K562 (cell line): ENCODE measurements around the gene GABRB1. TPM values are rescaled to one million over a fixed set of nuclear protein-coding genes. Genes with fewer than 3 reads are reported as not detected.

Source experiments
- ATAC-seq: fragments of 200-7000 bp; cut with Tn5 transposase; 3 replicates; pipeline ENCODE4 v1.9.1; 2020; ENCODE audit warnings: moderate library complexity
- BruUV-seq: library from RNA; stranded (reverse); fragments of 400-500 nt; replicated peaks from 2 replicates; lab custom pipeline; 2021; lab: Mats Ljungman, UMichigan
- CTCF ChIA-PET: fragments of 300-600 bp; formaldehyde crosslinking; extraction: SDS; loops from one replicate; lab custom pipeline; 2021; ENCODE audit warnings: low intra/inter-chr PET ratio; lab: Yijun Ruan, JAX
- POLR2A ChIA-PET: fragments of 300-600, 350-650 bp; sonication (Branson Sonifier 250); formaldehyde crosslinking; extraction: SDS; loops from one replicate; lab custom pipeline; 2021; ENCODE audit warnings: antibody characterized with exemption, inconsistent platforms; lab: Yijun Ruan, JAX
- DNase-seq, 4 experiments: peaks; one replicate each; pipeline versions ENCODE4 v3.0.0 to v3.0.0-alpha.2; 2011 to 2018; ENCODE audit warnings: low spot score in 3 of 4, mixed read lengths in 3 of 4; ENCODE audit errors: extremely low read depth in 1 of 4
- FAIRE-seq: peaks from 2 replicates; lab custom pipeline; 2011; peaks lifted over from hg19 to GRCh38; lab: Jason Lieb, UNC
- H2AFZ ChIP-seq: 2 replicates; pipeline ENCODE4 v1.6.0; 2011; ENCODE audit warnings: low read depth, low read length, control low read depth, inconsistent platforms
- H3K27ac ChIP-seq: fragments of 200-600 bp; 3 replicates; pipeline ENCODE4 v1.8.0; 2011; ENCODE audit warnings: low read depth, mild to moderate bottlenecking, control low read depth, inconsistent platforms, low read length, moderate library complexity, mixed read lengths; ENCODE audit errors: extremely low read depth
- H3K27me3 ChIP-seq, 2 experiments: fragments of 300-600 bp in 1 of 2; 2 replicates in 1 of 2; 3 replicates in 1 of 2; pipeline versions ENCODE4 v1.6.0 to v1.8.0; 2011; ENCODE audit warnings: inconsistent platforms in 2 of 2, low read length in 2 of 2, mild to moderate bottlenecking in 1 of 2, mixed read lengths in 1 of 2, moderate library complexity in 1 of 2; ENCODE audit not compliant: control insufficient read depth in 2 of 2, insufficient read depth in 2 of 2
- H3K36me3 ChIP-seq: fragments of 300-600 bp; 3 replicates; pipeline ENCODE4 v1.8.0; 2011; ENCODE audit warnings: mild to moderate bottlenecking, low read length, inconsistent platforms; ENCODE audit not compliant: control insufficient read depth, insufficient read depth
- H3K4me1 ChIP-seq, 2 experiments: fragments of 200-600 bp in 1 of 2; replicated peaks in 1 of 2; 2 replicates in 1 of 2; 3 replicates in 1 of 2; pipeline versions ENCODE4 v1.5.1 to v1.8.0; 2011; ENCODE audit warnings: inconsistent platforms in 2 of 2, low read length in 2 of 2, mild to moderate bottlenecking in 1 of 2, mixed read lengths in 1 of 2, moderate library complexity in 1 of 2; ENCODE audit not compliant: control insufficient read depth in 2 of 2, insufficient read depth in 2 of 2
- H3K4me2 ChIP-seq: 2 replicates; pipeline ENCODE4 v1.6.1; 2011; ENCODE audit warnings: low read length, control low read depth, inconsistent platforms, mixed read lengths; ENCODE audit not compliant: insufficient read depth
- H3K4me3 ChIP-seq: fragments of 200-600 bp; sonication (generic), shearing (Covaris generic); 2 replicates; pipeline ENCODE4 v1.5.1; 2016; ENCODE audit warnings: control low read depth, inconsistent platforms
- H3K79me2 ChIP-seq: fragments of 200-600 bp; 3 replicates; pipeline ENCODE4 v1.8.0; 2011; ENCODE audit warnings: low read length, inconsistent platforms; ENCODE audit not compliant: control insufficient read depth, insufficient read depth
- H3K9ac ChIP-seq, 2 experiments: 2 replicates each; pipeline versions ENCODE4 v1.6.0 to v1.6.1; 2011; ENCODE audit warnings: low read depth in 2 of 2, low read length in 2 of 2, control low read depth in 1 of 2, inconsistent platforms in 1 of 2, mild to moderate bottlenecking in 1 of 2, mixed read lengths in 1 of 2; ENCODE audit not compliant: insufficient read depth in 1 of 2
- H3K9me1 ChIP-seq: one replicate; pipeline ENCODE4 v1.6.0; 2011; ENCODE audit warnings: inconsistent platforms, mild to moderate bottlenecking, low read length, moderate library complexity; ENCODE audit not compliant: control insufficient read depth, insufficient read depth
- H3K9me3 ChIP-seq: replicated peaks from 2 replicates; pipeline ENCODE4 v1.5.1; 2011; ENCODE audit warnings: low read depth, low read length, inconsistent platforms; ENCODE audit not compliant: control insufficient read depth, insufficient read depth
- H4K20me1 ChIP-seq: replicated peaks from 2 replicates; pipeline ENCODE4 v1.6.1; 2011; ENCODE audit warnings: low read length, inconsistent platforms, mixed read lengths; ENCODE audit not compliant: control insufficient read depth, insufficient read depth
- AFF4 ChIP-seq: sonication (generic); formaldehyde crosslinking; IDR thresholded peaks from 2 replicates; pipeline ENCODE4 v1.8.0; 2023; ENCODE audit warnings: mild to moderate bottlenecking, missing genetic modification reagents
- ATF4 ChIP-seq: fragments of 450-650 bp; formaldehyde crosslinking; IDR thresholded peaks from 2 replicates; pipeline ENCODE4 v1.4.0; 2022; ENCODE audit warnings: mild to moderate bottlenecking, moderate library complexity
- BMI1 ChIP-seq: fragments of 150-350 bp; IDR thresholded peaks from 2 replicates; pipeline ENCODE4 v1.6.1; 2014; ENCODE audit warnings: low read length
- CREB1 ChIP-seq, 2 experiments: sonication (generic) in 1 of 2; formaldehyde crosslinking in 1 of 2; IDR thresholded peaks; 2 replicates each; pipeline versions ENCODE4 v1.6.1 to v1.8.0; 2012 to 2022; ENCODE audit warnings: inconsistent platforms in 1 of 2, mild to moderate bottlenecking in 1 of 2, missing genetic modification reagents in 1 of 2, moderate library complexity in 1 of 2
- E2F1 ChIP-seq: sonication (generic); formaldehyde crosslinking; IDR thresholded peaks from 2 replicates; pipeline ENCODE4 v1.8.1; 2023; ENCODE audit warnings: mild to moderate bottlenecking, missing genetic modification reagents, moderate library complexity
- HINFP ChIP-seq: fragments of 450-650 bp; conservative IDR thresholded peaks from 2 replicates; pipeline ENCODE4 v1.6.1; 2016; ENCODE audit warnings: missing genetic modification characterization, low read depth, mild to moderate bottlenecking, control low read depth, missing compliant biosample characterization
- HIVEP1 ChIP-seq: fragments of 250-450 bp; sonication (Bioruptor Pico); IDR thresholded peaks from 2 replicates; pipeline ENCODE4 v1.4.0; 2020; ENCODE audit warnings: mild to moderate bottlenecking
- ID3 ChIP-seq, 2 experiments: fragments of 250-450 bp in 1 of 2; fragments of 450-650 bp in 1 of 2; sonication (Bioruptor Pico) in 1 of 2; IDR thresholded peaks; 2 replicates each; pipeline versions ENCODE4 v1.6.1 to v1.8.0; 2016 to 2021; ENCODE audit warnings: mild to moderate bottlenecking in 2 of 2, moderate library complexity in 2 of 2, missing compliant biosample characterization in 1 of 2, missing genetic modification characterization in 1 of 2
- KDM1A ChIP-seq, 2 experiments: fragments of 450-650 bp; IDR thresholded peaks; 2 replicates each; pipeline ENCODE4 v1.6.1; 2016; ENCODE audit warnings: mild to moderate bottlenecking in 2 of 2
- RBM39 ChIP-seq: fragments of 200-400 bp; formaldehyde crosslinking; optimal IDR thresholded peaks from 2 replicates; pipeline ENCODE3; 2018; ENCODE audit warnings: low read depth, low read length
- TCF7L2 ChIP-seq: fragments of 150-350 bp; IDR thresholded peaks from 2 replicates; pipeline ENCODE4 v1.6.1; 2016; ENCODE audit warnings: low read depth, mild to moderate bottlenecking, low read length, moderate library complexity
- ZNF282 ChIP-seq: sonication (generic); formaldehyde crosslinking; IDR thresholded peaks from 2 replicates; pipeline ENCODE4 v1.8.1; 2023; ENCODE audit warnings: missing genetic modification reagents
- ZNF316 ChIP-seq: fragments of 450-650 bp; IDR thresholded peaks from 2 replicates; pipeline ENCODE4 v1.6.1; 2016
- ZNF41 ChIP-seq: fragments of 250-450 bp; sonication (Bioruptor Pico); conservative IDR thresholded peaks from 2 replicates; pipeline ENCODE4 v1.4.0; 2020; ENCODE audit warnings: mild to moderate bottlenecking
- WGBS: fragments of 100-300 bp; shearing (Covaris generic); methylation state at CpG from one replicate; pipeline ENCODE4 v1.1.6; 2016; ENCODE audit warnings: low coverage, mixed read lengths; ENCODE audit not compliant: insufficient coverage; ENCODE audit errors: missing lambda C conversion rate; 5-methylcytosine and 5-hydroxymethylcytosine counted together
- in situ Hi-C: fragments of 300-500 bp; cut with MboI; formaldehyde crosslinking; loops from 4 replicates; pipeline ENCODE4 v1.15.0; 2018; ENCODE audit warnings: inconsistent platforms, mixed read lengths
- intact Hi-C: fragments of 100-400 bp; cut with micrococcal nuclease; formaldehyde crosslinking; loops from 2 replicates; pipeline ENCODE4 v1.14.2; 2022
- polyA plus RNA-seq, 8 experiments: library from polyadenylated mRNA; depleted of rRNA in 4 of 8; stranded (reverse) in 5 of 8; unstranded in 3 of 8; fragments of >200 nt; fragmentation: Nextera tagmentation in 2 of 8; fragmentation: Illumina TruSeq in 1 of 8; extraction: Ambion mirVana in 2 of 8; extraction: Trizol in 1 of 8; gene quantifications; 2 replicates each; pipeline versions ENCODE4 v1.2.1 to v1.2.3, GENCODE V29; 2011 to 2014; ENCODE audit warnings: inconsistent platforms in 1 of 8, missing spikeins in 1 of 8
- total RNA-seq, 7 experiments: library from RNA; depleted of rRNA in 6 of 7; stranded (reverse); fragments of >200 nt in 6 of 7; fragmentation: Illumina TruSeq in 2 of 7; extraction: Trizol in 2 of 7; gene quantifications; 2 replicates each; pipeline versions ENCODE4 v1.2.1 to v1.2.3, GENCODE V29; 2011 to 2021; ENCODE audit warnings: low replicate concordance in 1 of 7

Gene GABRB1
- total and polyA plus RNA-seq, 9 of the 15 experiments (the other 6 are each of a cell fraction or from before 2014, with no cell fraction given) = not detected

GRCh38 chr4:46992338-46992737 is 39.0 kb upstream of the GABRB1 start:
- H3K79me2 ChIP-seq = no peaks in the 10 kb centered on the region
- TF ChIP-seq RBM39 (no peak), E2F1 (CRISPR knock-in tag) (no peak), BMI1 (no peak), ZNF282 (CRISPR knock-in tag) (no peak), CREB1 (IDR thresholded peaks at IDR 0.05) (no peak), CREB1 (CRISPR knock-in tag; IDR thresholded peaks at IDR 0.05) (no peak), AFF4 (no peak), ZNF41 (CRISPR knock-in tag) (no peak), ATF4 (CRISPR knock-in tag) (no peak), KDM1A (IDR thresholded peaks at IDR 0.05) (no peak), ZNF316 (no peak), TCF7L2 (no peak), HINFP (tag) (no peak), HIVEP1 (no peak), ID3 (CRISPR knock-in tag; IDR thresholded peaks at IDR 0.05) (no peak), ID3 (tag; IDR thresholded peaks at IDR 0.05) (no peak)
- TF ChIP-seq, all 486 proteins: peak for 0
- CTCF ChIA-PET = no interaction called here
- no TSS peak for BruUV-seq
- Histone ChIP-seq H3K27ac (no peak overlapping the region), H4K20me1 (no peaks in the 10 kb centered on the region), H3K27me3 (no peaks in the 10 kb centered on the region), H3K9me1 (no peaks in the 10 kb centered on the region), H2AFZ (no peak overlapping the region), H3K4me3 (no peak overlapping the region), H3K9ac (no peak overlapping the region), H3K9me3 (no peaks in the 10 kb centered on the region), H3K4me1 (no peaks in the 10 kb centered on the region), H3K4me2 (no peak overlapping the region), H3K36me3 (no peaks in the 10 kb centered on the region)
- no peak for ATAC-seq
- no peak for FAIRE-seq
- 1% methylated on average over 9 of the region's 9 CpGs for WGBS
- POLR2A ChIA-PET = interaction anchor here (0.6 kb wide), 1 partner anchor 8 kb away, joined by 3 read pairs; no protein-coding TSS in a partner anchor
- intact Hi-C loops = no loop called here
- in situ Hi-C loops = no loop called here
- DNase-seq = no peak
